ENCODE data around the gene NAV2. TPM values are rescaled to one million over a fixed set of nuclear protein-coding genes. Genes with fewer than 3 reads are reported as not detected.

Gene NAV2
- total RNA-seq, 1 experiment from 2014 or later, result 46.3 TPM

- Histone ChIP-seq H2BK20ac (ENCODE audit: low read depth, low read length, poor library complexity, severe bottlenecking) (no peak overlapping the region), H3K56ac (ENCODE audit: insufficient read length, low read depth, low read length) (no peak overlapping the region), H4K8ac (replicated peaks; ENCODE audit: insufficient read length, low read depth, low read length) (no peak overlapping the region), H4K5ac (ENCODE audit: insufficient read length, low read depth, low read length) (no peak overlapping the region), H2AFZ (ENCODE audit: low read length) (no peak overlapping the region), H3K9ac (ENCODE audit: extremely low read depth, insufficient read length, low read length) (no peak overlapping the region), H3K27ac (ENCODE audit: insufficient read length, low read depth, low read length) (no peak overlapping the region), H2BK120ac (ENCODE audit: low read depth, low read length, poor library complexity, severe bottlenecking) (no peak overlapping the region), H3K23ac (ENCODE audit: insufficient read length, low read depth, low read length) (no peak overlapping the region), H2BK5ac (ENCODE audit: insufficient read length, low read length) (no peak overlapping the region), H3K79me2 (ENCODE audit: insufficient read depth, low read length) (peaks cover 8% of the 10 kb centered on the region), H3K79me1 (ENCODE audit: insufficient read depth, low read depth, low read length, poor library complexity, severe bottlenecking) (no peaks in the 10 kb centered on the region), H3T11ph (ENCODE audit: low read length) (no peak overlapping the region), H3K9me3 (ENCODE audit: control insufficient read depth, low read depth, low read length) (no peaks in the 10 kb centered on the region), H3K4ac (ENCODE audit: low read depth, low read length) (no peak overlapping the region), H2BK12ac (ENCODE audit: insufficient read length, low read depth, low read length) (no peak overlapping the region), H3K14ac (ENCODE audit: insufficient read depth, low read length) (no peak overlapping the region), H3K23me2 (ENCODE audit: insufficient read length, low read depth, low read length, poor library complexity, severe bottlenecking) (peaks cover 2% of the 10 kb centered on the region), H3K27me3 (ENCODE audit: insufficient read depth, low read length) (no peaks in the 10 kb centered on the region), H3K18ac (ENCODE audit: insufficient read length, low read depth, low read length) (no peak overlapping the region), H4K91ac (ENCODE audit: insufficient read length, low read depth, low read length) (no peak overlapping the region), H3K4me1 (ENCODE audit: insufficient read depth, low read length) (peaks cover 42% of the 10 kb centered on the region), H2BK15ac (ENCODE audit: low read depth, low read length) (no peak overlapping the region), H4K20me1 (ENCODE audit: control insufficient read depth, insufficient read depth, insufficient read length) (no peaks in the 10 kb centered on the region), H3K4me2 (ENCODE audit: insufficient read depth, insufficient read length, low read length) (no peak overlapping the region), H2AK5ac (ENCODE audit: insufficient read length, low read length) (no peak overlapping the region)
- H3K9me3 Mint-ChIP-seq, result no peaks in the 10 kb centered on the region
- peak overlapping the region; percentile 57 to 81 (median 76); a peak in 5 of 7 replicates for H3K27ac Mint-ChIP-seq
- H3K27me3 Mint-ChIP-seq (ENCODE audit: low read depth), result no peaks in the 10 kb centered on the region
- H3K4me3 Mint-ChIP-seq, result no peak overlapping the region; a peak in 1 of 5 replicates
- H3K36me3 Mint-ChIP-seq (ENCODE audit: insufficient read depth in 1 of 3, low read depth in 3 of 3), result peaks cover 0 to 6% (median 2%) of the 10 kb centered on the region in 3 experiments; a peak in 5 of 7 replicates
- peaks cover 83 to 96% of the 10 kb centered on the region in 2 experiments for H3K4me1 Mint-ChIP-seq
- TF ChIP-seq CTCF (conservative IDR thresholded peaks at IDR 0.05), result peak; percentile 67
- WGBS (ENCODE audit: extremely low coverage, insufficient read length, low lambda C conversion rate), result no CpG with 5 or more reads among the region's 2 CpGs
- DNase-seq, result peak; percentile 55
These were observed 101.8 kb downstream of the NAV2 start for GRCh38 chr11:19814421-19814820.
